ENCODE results near the gene KIRREL3. TPM values are rescaled to one million over a fixed set of nuclear protein-coding genes. Genes with fewer than 3 reads are reported as not detected.

KIRREL3 gene
- total RNA-seq, 4 donors from 2014 or later: 0.19 TPM; not detected in 3

DNA sequence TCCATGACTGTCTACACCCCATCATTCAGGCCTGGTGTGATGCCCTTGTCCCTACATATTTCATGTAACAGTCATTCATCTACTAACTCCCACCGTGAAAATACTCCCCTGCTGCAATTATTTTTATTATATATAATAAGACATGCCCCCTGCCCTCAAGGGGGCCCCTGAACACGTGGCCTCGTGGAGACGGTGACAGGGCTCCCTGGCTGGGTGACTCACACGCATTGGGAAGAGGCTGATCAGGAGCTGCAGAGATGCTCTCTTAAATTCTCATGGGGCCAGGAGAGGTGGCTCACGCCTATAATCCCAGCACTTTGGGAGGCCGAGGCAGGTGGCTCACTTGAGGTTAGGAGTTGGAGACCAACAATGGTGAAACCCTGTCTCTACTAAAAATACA is 556.5 kb downstream of the KIRREL3 start:
- peaks cover 0 to 9% (median 0%) of the 10 kb centered on the region in 3 donors for H3K4me1 ChIP-seq
- TF ChIP-seq POLR2A (IDR thresholded peaks at IDR 0.05): no peak
- TF ChIP-seq, protein P1, sequence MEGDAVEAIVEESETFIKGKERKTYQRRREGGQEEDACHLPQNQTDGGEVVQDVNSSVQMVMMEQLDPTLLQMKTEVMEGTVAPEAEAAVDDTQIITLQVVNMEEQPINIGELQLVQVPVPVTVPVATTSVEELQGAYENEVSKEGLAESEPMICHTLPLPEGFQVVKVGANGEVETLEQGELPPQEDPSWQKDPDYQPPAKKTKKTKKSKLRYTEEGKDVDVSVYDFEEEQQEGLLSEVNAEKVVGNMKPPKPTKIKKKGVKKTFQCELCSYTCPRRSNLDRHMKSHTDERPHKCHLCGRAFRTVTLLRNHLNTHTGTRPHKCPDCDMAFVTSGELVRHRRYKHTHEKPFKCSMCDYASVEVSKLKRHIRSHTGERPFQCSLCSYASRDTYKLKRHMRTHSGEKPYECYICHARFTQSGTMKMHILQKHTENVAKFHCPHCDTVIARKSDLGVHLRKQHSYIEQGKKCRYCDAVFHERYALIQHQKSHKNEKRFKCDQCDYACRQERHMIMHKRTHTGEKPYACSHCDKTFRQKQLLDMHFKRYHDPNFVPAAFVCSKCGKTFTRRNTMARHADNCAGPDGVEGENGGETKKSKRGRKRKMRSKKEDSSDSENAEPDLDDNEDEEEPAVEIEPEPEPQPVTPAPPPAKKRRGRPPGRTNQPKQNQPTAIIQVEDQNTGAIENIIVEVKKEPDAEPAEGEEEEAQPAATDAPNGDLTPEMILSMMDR (IDR thresholded peaks at IDR 0.05): no peak
- DNase-seq: no peak
- 42 to 54% methylated on average over 6 to 7 of the region's 7 CpGs for WGBS, 2 donors
- peaks cover 0 to 35% (median 0%) of the 10 kb centered on the region in 4 donors for H3K27me3 ChIP-seq
- no peaks in the 10 kb centered on the region for H3K36me3 ChIP-seq
- intact Hi-C loops (cut with DNase I): loop anchor here (5.0 kb wide), 1 partner anchor 543 kb away; no protein-coding TSS in a partner anchor
- no peak overlapping the region for H3K27ac ChIP-seq
- no peak overlapping the region for H3K4me3 ChIP-seq
- no peaks in the 10 kb centered on the region for H3K9me3 ChIP-seq

DNA sequence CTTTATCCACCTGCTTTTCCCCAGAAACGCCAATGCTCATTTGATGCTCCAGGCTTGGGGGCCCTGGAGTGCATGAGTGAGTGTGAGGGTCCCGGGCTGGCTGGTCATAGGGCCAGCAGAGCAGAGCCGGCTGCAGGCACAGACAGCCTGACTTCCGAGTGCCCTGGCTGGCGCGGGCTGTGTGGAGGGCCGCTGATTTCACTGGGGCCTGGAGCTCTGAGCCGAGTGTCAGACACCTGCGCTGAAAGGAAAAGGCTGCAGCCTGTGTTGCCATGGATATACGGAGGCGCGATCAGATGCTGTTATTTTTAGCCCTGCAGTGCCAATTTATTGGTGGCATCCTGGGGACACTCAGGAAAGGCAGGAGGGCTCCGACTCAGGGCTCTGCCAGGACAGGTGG is 557.5 kb downstream of the KIRREL3 start:
- H3K27me3 ChIP-seq: peaks cover 0 to 35% (median 0%) of the 10 kb centered on the region in 4 donors
- DNase-seq: no peak
- WGBS, 2 donors: 86% methylated on average over 1 of the region's 13 CpGs; no CpG with 5 or more reads in 1 of the 2 donors
- peaks cover 0 to 13% (median 0%) of the 10 kb centered on the region in 3 donors for H3K4me1 ChIP-seq
- no peak for TF ChIP-seq POLR2A (IDR thresholded peaks at IDR 0.05)
- TF ChIP-seq, protein P1 (IDR thresholded peaks at IDR 0.05): no peak
- intact Hi-C loops (cut with DNase I): loop anchor here (5.0 kb wide), 1 partner anchor 544 kb away; no protein-coding TSS in a partner anchor
- no peak overlapping the region for H3K27ac ChIP-seq
- H3K9me3 ChIP-seq: no peaks in the 10 kb centered on the region
- no peaks in the 10 kb centered on the region for H3K36me3 ChIP-seq
- no peak overlapping the region for H3K4me3 ChIP-seq

DNA sequence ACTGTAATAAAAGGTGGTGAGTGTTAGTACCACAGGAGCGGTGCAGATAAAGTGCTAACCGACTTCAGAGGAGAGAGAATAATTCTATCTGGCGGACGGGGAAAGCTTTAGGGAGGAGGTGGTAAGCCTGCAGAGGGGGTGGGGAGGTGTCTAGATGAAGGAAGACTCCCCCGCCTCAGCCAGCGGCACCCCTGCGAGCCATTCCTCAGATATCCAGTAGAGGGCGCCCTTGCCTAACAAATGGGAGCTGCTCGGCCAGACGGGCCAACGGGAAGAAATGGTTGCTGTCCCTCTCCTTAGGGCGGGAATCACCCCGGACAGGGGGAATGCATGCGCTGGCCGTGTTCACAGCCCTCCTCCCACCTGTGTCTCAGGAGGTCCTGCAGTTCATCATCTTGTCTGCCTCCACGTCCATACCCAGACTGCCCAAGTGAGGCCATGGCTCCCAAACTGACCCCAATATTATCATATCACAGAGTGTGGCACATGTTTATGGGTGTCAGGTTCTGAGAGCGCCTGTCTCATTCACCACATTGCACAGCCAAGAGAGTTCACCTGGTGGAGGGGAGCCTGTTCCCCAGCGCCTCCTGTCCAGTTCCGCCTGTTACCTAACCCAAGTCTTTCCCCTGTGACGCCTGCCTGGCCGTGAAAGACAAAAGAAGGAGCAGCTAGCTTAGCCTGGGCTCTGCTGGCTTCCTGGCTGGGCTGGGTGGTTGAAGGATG is 559.6 kb downstream of the KIRREL3 start:
- no peak for DNase-seq

DNA sequence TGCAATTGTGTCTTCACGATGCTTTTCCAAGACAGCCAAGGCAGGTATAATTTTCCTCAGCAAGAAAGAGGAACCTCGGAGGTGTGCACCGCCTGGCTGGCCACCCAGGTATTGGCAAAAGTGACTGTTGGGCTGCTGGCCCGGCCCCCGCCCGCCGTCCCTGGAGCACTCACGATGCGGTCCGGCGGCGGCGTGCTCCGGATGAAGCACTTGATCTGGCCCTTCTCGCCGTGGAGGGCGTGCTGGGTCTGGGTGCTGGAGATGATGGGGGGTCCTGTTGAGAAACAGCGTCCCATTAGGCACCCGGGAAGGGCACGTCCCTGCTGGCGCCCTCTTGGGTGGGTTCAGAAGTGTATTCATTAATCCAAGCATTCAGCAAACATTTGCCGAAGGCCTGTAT is 560.3 kb downstream of the KIRREL3 start:
- H3K36me3 ChIP-seq: no peaks in the 10 kb centered on the region
- no peak for DNase-seq
- H3K4me3 ChIP-seq: no peak overlapping the region
- no peak overlapping the region for H3K27ac ChIP-seq
- H3K9me3 ChIP-seq: no peaks in the 10 kb centered on the region
- peaks cover 0 to 35% (median 0%) of the 10 kb centered on the region in 4 donors for H3K27me3 ChIP-seq
- intact Hi-C loops (cut with DNase I): loop anchor here (5.0 kb wide), 1 partner anchor 547 kb away; no protein-coding TSS in a partner anchor
- TF ChIP-seq, protein P1 (IDR thresholded peaks at IDR 0.05): no peak
- TF ChIP-seq POLR2A (IDR thresholded peaks at IDR 0.05): no peak
- peaks cover 0 to 13% (median 0%) of the 10 kb centered on the region in 3 donors for H3K4me1 ChIP-seq
- WGBS, 2 donors: 32 to 39% methylated on average over 5 to 7 of the region's 22 CpGs

More for the DNA sequence above, 559.6 kb downstream of the KIRREL3 start:
- no peak for TF ChIP-seq POLR2A (IDR thresholded peaks at IDR 0.05)
- TF ChIP-seq, protein P1 (IDR thresholded peaks at IDR 0.05): peak; percentile 87 to 98 (median 92)
- 11 to 24% methylated on average over 9 to 14 of the region's 21 CpGs for WGBS, 2 donors
- Histone ChIP-seq H3K27ac (no peak overlapping the region), H3K36me3 (no peaks in the 10 kb centered on the region), H3K4me3 (no peak overlapping the region), H3K27me3 (peaks cover 0 to 35% (median 0%) of the 10 kb centered on the region in 4 donors), H3K4me1 (peaks cover 0 to 13% (median 0%) of the 10 kb centered on the region in 3 donors), H3K9me3 (no peaks in the 10 kb centered on the region)
- intact Hi-C loops (cut with DNase I): loop anchor here (5.0 kb wide), 1 partner anchor 546 kb away; no protein-coding TSS in a partner anchor

DNA sequence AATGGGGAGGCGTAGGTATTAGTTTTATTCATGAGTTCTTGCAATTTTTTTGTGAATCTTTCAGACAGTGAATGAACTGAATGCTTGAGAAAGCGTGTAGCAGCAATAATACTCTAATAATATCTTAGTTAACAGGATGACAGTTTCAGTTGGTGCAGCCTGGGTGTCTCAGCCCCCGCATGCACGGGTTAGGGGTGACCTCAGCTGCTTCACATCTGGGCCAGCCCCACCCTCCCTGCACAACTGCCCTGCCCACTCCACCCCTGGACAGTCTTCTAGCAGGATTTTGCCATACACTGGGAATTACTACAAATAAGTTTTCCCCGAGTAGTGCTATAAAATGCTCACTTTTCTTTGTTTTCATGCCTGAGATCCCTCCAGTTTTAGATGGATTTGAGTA is 561.9 kb downstream of the KIRREL3 start:
- H3K4me1 ChIP-seq: peaks cover 0 to 28% (median 0%) of the 10 kb centered on the region in 3 donors
- TF ChIP-seq, protein P1 (IDR thresholded peaks at IDR 0.05): no peak
- TF ChIP-seq POLR2A (IDR thresholded peaks at IDR 0.05): no peak
- H3K4me3 ChIP-seq: no peak overlapping the region
- WGBS, 2 donors: 47 to 59% methylated on average over 5 of the region's 5 CpGs
- no peak overlapping the region for H3K27ac ChIP-seq
- peaks cover 0 to 34% (median 0%) of the 10 kb centered on the region in 4 donors for H3K27me3 ChIP-seq
- no peaks in the 10 kb centered on the region for H3K9me3 ChIP-seq
- no peaks in the 10 kb centered on the region for H3K36me3 ChIP-seq
- DNase-seq: no peak
- intact Hi-C loops (cut with DNase I): no loop called here

All from esophagus squamous epithelium (tissue), 5 donors.